Upper lobe of left lung (tissue), 4 donors: ENCODE results near the gene GJA3.

Experiments
- EP300 ChIP-seq, 4 donors: sonication (generic); formaldehyde crosslinking; IDR thresholded peaks; one replicate each; pipeline ENCODE4 v1.5.1; 2017; ENCODE audit warnings: antibody characterized with exemption in 4 of 4, control low read depth in 2 of 4
- POLR2A ChIP-seq, 4 donors: fragments of 450-650 bp; IDR thresholded peaks; one replicate each; pipeline ENCODE4 v1.5.1; 2016 to 2017; ENCODE audit warnings: antibody characterized with exemption in 4 of 4, mild to moderate bottlenecking in 2 of 4
- TF ChIP-seq, protein P1 (sequence below), 6 experiments: fragments of 450-650 bp in 4 of 6; fragments of 200-600 bp in 2 of 6; sonication (generic) in 2 of 6; IDR thresholded peaks; one replicate each; pipeline ENCODE4 v1.5.1; 2016 to 2019; ENCODE audit warnings: antibody characterized with exemption in 6 of 6

DNA sequence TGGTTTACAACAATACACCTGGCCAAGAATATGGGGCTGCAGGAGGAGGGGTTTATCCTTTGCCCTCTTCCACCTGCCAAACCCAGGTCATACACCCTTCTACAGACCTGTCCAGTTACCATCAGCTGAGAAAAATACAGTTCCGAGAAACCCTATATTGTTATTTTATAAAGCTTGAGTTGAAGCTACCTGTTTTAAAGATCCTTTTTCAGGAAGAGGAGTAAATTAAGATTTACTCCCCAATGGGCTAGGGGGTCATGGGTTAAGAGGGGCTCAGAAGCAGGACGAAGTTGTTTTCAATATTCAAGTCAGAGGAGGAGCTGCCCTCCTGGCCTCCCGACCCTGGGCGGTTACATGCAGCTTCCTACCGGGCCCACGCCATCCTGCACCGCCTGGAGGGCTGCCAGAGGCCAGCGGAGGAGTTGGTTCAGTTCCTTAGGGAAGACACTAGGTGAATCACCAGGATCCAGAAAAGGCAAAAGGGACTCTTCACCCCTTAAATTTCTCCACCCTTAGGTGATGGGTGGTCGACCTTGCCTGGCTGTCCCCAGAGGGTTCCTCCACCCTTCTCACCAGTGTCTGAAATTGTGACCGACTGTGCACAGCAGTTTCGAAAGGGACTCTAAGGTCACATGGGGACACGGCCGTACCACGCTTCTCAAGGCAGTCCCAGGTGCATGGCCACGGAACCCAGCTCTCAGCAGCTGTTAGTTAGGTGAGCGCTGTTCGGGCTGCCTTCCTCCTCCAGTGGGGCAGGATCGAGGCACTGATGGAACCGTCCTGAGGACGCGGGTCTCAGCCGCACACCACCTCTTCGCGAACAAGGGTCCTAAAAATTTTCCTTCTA is 30.7 kb upstream of the GJA3 start:
- TF ChIP-seq, protein P1, sequence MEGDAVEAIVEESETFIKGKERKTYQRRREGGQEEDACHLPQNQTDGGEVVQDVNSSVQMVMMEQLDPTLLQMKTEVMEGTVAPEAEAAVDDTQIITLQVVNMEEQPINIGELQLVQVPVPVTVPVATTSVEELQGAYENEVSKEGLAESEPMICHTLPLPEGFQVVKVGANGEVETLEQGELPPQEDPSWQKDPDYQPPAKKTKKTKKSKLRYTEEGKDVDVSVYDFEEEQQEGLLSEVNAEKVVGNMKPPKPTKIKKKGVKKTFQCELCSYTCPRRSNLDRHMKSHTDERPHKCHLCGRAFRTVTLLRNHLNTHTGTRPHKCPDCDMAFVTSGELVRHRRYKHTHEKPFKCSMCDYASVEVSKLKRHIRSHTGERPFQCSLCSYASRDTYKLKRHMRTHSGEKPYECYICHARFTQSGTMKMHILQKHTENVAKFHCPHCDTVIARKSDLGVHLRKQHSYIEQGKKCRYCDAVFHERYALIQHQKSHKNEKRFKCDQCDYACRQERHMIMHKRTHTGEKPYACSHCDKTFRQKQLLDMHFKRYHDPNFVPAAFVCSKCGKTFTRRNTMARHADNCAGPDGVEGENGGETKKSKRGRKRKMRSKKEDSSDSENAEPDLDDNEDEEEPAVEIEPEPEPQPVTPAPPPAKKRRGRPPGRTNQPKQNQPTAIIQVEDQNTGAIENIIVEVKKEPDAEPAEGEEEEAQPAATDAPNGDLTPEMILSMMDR (IDR thresholded peaks at IDR 0.05): no peak
- TF ChIP-seq POLR2A (IDR thresholded peaks at IDR 0.05) (no peak), EP300 (IDR thresholded peaks at IDR 0.05) (no peak)
